ENCODE results near the gene BCL11A.

The BCL11A gene

GRCh38 chr2:60484133-60484645, 69.3 kb downstream of the BCL11A start:
- peak; percentile 83 for DNase-seq (ENCODE audit: low spot score)

DNA sequence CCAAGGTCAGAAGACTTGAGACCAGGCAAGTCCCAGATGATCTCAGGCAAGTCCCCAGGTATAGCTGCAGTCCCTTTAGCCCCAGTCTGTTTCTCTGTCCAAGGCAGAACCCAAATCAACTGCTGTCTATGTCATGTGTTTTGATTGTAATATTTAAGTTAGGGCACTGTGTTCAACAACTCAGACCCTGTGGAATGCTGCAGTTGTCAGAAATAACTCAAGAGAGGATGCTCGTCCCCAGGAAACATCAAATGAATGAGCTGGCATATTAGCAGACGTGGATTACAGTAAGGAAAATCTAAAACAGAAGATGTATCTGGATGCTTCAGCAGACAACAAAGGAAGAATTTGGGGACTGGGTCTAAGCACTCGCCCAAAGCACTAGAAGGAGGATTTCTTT, 70.1 kb downstream of the BCL11A start:
- DNase-seq (ENCODE audit: low spot score), result peak; percentile 67

DNA sequence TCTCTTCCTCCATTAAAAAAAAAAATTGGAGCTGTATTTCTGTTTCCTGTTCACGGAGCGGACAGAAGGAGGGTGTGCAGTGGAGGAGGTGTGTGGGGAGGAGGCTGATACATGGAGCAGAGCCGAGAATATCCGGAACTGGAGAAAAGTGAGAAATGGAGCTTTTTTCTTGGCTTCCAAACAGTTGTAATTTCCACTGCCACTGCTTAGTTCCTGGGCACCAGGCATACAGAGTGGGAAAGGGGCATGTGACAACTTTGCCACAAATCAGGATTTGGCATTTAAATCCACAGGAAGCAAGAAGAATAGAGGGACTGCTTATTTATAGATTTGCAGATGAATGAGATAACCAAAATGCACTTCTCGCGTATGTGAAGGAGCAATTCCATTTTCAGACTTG, 71.2 kb downstream of the BCL11A start:
- no peak for DNase-seq (ENCODE audit: low spot score)

DNA sequence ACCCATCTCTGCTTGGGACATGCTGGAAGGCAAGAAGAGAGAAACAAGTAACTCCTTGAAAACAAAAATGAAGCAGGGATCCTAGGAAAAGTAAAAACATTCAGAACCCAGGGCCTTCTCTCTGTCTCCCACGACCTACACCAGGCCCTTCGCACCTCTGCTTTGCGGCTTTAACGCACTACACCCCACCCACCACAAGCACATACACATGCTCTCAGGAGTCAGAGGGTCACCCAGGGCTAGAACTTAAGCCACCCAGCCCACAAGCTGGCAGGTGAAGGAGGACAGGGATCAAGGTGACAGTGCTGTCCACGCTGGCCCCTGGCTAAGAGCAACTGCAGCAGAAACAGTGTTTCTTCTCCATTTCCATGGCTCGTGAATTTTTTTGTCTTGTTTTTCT, 72.2 kb downstream of the BCL11A start:
- no peak for DNase-seq (ENCODE audit: low spot score)

- no peak for DNase-seq (ENCODE audit: low spot score)
Measured at GRCh38 chr2:60480089-60480773, 73.2 kb downstream of the BCL11A start.

- no peak for DNase-seq (ENCODE audit: low spot score)
Measured at GRCh38 chr2:60479226-60480088, 74.0 kb downstream of the BCL11A start.

DNA sequence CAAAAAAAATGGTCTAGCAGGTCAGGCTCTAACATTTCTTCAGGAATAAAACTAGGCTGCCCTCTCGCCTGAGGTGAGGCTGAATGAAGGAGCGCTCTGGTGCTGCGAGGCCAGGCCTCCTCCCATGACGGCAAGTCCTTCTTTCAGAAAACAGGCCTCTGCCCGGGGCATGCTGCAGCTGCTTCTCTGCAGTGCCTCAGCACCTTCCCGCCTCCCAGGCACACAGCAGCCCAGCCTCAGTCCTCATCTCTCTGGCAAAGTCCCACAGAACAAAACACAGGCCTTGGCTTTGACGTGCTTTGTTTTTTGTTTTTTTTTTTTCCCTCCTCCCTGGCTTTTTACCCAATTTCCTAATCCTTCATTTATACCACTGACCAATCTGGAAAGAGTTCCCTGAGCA, 74.8 kb downstream of the BCL11A start:
- DNase-seq (ENCODE audit: low spot score), result no peak

- DNase-seq (ENCODE audit: low spot score), result no peak
Measured at GRCh38 chr2:60476206-60476954, 77.1 kb downstream of the BCL11A start.

DNA sequence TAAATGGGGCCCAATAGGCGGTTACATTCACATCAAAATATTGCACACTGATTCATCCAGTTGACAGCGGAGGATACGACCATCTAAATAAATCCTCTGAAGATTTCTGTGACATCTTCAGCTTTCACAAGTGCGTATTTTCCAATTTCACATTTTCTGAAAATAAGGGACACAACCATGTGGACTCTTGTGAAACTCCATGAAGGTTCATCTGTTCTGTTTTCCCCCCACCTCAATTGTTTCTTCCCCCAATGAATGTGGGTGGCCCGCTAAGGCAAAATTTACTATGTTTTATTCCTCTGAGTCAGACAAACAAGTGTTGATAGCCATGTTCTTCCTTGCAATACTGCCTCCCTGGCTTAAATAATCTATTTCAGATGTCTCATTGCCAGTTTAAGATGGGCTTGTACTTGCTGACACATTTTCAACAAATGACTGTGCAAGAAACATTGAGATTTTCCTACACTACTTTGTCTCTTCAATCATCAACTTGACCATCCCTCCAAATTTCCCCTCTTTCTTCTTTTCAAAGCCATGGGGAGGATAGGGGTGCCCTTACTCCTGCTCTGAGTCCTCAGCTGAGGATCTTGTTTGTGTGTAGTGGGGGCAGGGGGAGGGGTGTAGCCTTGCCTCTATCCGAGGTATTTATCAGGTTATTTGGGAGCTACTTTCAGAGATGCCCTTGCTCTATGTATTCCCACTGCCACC, 78.2 kb downstream of the BCL11A start:
- DNase-seq (ENCODE audit: low spot score), result no peak

- DNase-seq (ENCODE audit: low spot score), result no peak
Measured at GRCh38 chr2:60474301-60474700, 79.2 kb downstream of the BCL11A start.

DNA sequence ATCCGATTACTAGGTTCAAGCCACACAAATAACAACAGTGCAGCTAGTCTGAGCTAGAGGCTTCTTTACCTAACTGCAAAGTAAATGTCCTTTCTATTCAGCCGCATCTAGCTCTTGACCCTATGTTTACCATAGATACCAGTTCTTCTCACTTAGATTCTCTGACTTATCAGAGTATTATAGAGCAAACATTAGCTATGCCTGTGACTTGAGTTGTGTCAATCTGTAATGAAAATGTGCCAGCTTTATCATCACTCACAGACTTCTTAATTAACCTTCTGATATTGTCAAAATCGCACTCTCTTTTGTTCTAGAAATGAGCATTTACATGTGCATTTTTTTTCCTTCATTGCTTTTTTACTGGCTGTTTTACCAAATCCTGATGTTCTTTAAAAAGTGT, 79.9 kb downstream of the BCL11A start:
- no peak for DNase-seq (ENCODE audit: low spot score)

DNA sequence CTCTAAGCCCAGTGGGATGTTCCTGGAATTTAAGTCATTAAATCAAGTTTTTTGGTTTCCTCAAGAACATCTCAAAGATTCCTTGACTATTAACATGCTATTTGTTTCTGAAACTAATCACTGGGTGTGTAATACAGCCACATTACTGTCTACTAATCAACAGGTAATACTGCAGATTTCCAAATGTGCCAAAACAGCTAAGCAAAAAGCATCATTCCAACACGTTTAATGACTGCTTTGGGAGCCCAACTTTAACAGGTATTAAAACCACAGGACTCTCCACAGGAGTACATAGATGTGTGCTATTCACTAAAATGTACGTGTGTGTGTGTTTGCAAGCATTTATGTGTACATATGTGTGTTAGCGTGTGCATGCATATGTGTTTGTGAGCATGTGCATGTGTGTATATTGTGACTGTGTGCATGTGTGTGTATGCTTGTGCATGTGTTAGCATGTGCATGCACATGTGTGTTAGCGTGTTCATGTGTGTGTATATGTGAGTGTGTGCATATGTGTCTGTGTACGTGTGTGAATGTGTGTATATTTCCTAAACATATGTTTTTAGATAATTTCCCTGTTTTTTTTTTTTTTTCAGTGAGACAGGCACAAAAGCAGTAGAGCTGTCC, 80.7 kb downstream of the BCL11A start:
- no peak for DNase-seq (ENCODE audit: low spot score)

GRCh38 chr2:60472041-60472440, 81.4 kb downstream of the BCL11A start:
- no peak for DNase-seq (ENCODE audit: low spot score)

GRCh38 chr2:60470340-60470739, 83.1 kb downstream of the BCL11A start:
- no peak for DNase-seq (ENCODE audit: low spot score)

GRCh38 chr2:60469536-60470317, 83.7 kb downstream of the BCL11A start:
- no peak for DNase-seq (ENCODE audit: low spot score)

DNA sequence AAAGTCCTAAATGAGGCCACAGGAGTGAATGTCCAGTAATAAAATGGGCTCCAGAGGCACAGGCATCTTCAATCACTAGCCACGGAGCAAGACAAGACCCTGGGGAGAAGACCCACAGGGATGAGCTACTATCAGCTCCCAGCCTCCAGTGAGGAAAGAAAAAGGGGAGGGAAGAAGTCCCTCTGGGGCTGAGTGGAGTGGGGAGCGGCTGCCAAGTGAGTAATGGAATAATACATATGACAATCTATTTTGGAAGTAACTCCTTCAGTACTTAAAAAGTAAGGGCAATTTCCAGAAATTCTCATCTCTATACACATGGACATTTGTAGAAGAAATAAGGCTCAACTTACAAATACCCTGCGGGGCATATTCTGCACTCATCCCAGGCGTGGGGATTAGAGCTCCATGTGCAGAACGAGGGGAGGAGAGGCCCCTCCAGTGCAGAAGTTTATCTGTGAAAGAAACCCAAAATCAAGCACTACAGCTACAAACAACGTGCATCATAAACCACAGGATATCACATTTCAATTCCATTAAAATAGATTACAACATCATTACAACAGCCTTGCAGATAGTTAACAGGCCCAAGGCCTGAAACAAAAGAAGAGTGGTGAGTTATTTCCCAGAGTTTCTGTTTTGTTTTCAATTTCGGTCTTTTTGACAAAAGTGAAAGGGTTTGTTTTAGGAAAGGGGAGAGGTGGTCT, 84.9 kb downstream of the BCL11A start:
- peak; percentile 30 for DNase-seq (ENCODE audit: low spot score)

DNA sequence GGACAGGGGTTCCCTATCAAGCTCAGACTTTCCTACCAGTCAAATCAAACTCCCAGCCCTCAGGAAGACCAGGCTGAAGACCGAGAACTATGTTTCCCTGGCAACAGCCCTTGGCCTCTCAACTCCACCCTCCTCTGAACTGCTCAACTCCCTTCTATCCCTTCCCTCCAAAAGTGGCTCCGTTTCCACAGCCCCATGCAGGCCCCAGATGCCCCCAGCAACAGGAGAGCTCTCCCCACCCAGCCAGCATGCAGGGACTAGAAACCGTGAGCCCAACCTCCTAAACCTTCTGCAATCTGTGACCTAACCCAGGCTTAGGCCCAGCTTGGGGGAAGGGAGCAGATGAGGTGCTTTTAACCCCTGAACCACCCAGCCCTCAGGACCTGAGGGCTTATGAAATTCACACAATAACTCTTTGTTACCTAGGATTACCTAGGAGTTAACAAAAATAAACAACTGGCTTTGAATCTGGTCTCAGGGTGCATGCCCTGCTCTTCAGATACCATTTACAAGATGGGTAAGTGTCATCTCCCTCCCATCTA, 87.2 kb downstream of the BCL11A start:
- no peak for DNase-seq (ENCODE audit: low spot score)

DNA sequence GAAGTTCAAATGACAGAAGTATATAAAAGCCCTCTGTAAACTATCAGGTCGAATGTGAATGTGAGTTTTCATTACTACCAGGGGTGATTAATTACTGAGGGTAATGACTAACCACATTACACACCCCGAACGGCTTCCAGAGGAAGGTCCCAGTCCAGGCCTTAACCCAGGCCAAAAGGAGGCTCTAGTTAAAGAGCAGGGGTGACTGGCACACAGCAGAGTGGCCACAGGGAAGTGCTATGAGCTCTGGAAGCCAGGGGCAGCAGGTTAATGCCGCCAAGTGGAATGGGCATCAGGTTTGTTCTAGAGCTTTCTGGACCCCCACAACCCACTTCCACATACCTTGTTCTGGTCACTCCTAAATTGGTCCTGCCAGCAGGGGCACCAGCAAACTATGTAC, 87.7 kb downstream of the BCL11A start:
- no peak for DNase-seq (ENCODE audit: low spot score)

- no peak for DNase-seq (ENCODE audit: low spot score)
Measured at GRCh38 chr2:60463249-60463648, 90.2 kb downstream of the BCL11A start.

Measured in AG20443 (cell line).